Suppressor macrophage treated with lipopolysaccharide for 4 hours (primary cell): ENCODE measurements around the gene ZFPL1.
A peak's percentile ranks its signal among the peaks of the same experiment; 100 is the strongest.

Experiments used
- DNase-seq: peaks from one replicate; pipeline ENCODE4 v3.0.0-alpha.2; 2020

The ZFPL1 gene

GRCh38 chr11:65083834-65084597 is at the start of gene ZFPL1, which contains the start of gene CDCA5:
TSS of gene ZFPL1 (plus strand) at chr11:65084222. CDS start at chr11:65084699, 477 bp downstream.
TSS of gene CDCA5 (minus strand) at chr11:65084040. CDS start at chr11:65083978, 62 bp downstream.
- peak; percentile 98 for DNase-seq

GRCh38 chr11:65034423-65034822 is 49.6 kb upstream of the ZFPL1 start:
- DNase-seq: no peak

GRCh38 chr11:65035579-65035978 is 48.4 kb upstream of the ZFPL1 start:
- DNase-seq: no peak

- DNase-seq: no peak
These were observed 47.1 kb upstream of the ZFPL1 start for GRCh38 chr11:65036931-65037330.

- DNase-seq: no peak
These were observed 43.5 kb upstream of the ZFPL1 start for GRCh38 chr11:65040520-65040846.

GRCh38 chr11:65040847-65041622 is 43.0 kb upstream of the ZFPL1 start, which contains the start of gene SAC3D1:
TSS of gene SAC3D1 (plus strand) at chr11:65041210. CDS start at chr11:65041293, 83 bp downstream.
- DNase-seq: peak; percentile 90

GRCh38 chr11:65042891-65043290 is 41.1 kb upstream of the ZFPL1 start:
- DNase-seq: no peak

- peak; percentile 78 for DNase-seq
These were observed 40.0 kb upstream of the ZFPL1 start for GRCh38 chr11:65043881-65044501.

GRCh38 chr11:65045061-65045460 is 39.0 kb upstream of the ZFPL1 start:
- no peak for DNase-seq

- no peak for DNase-seq
These were observed 38.3 kb upstream of the ZFPL1 start for GRCh38 chr11:65045728-65046127.

- DNase-seq: no peak
These were observed 36.2 kb upstream of the ZFPL1 start for GRCh38 chr11:65047581-65048422.

- DNase-seq: no peak
These were observed 32.6 kb upstream of the ZFPL1 start for GRCh38 chr11:65051398-65051858.

GRCh38 chr11:65053827-65054508 is 30.1 kb upstream of the ZFPL1 start:
- DNase-seq: no peak

- no peak for DNase-seq
These were observed 28.5 kb upstream of the ZFPL1 start for GRCh38 chr11:65055538-65055937.

- no peak for DNase-seq
These were observed 27.0 kb upstream of the ZFPL1 start for GRCh38 chr11:65056999-65057398.

GRCh38 chr11:65057526-65057925 is 26.5 kb upstream of the ZFPL1 start:
- DNase-seq: no peak

- DNase-seq: no peak
These were observed 26.0 kb upstream of the ZFPL1 start for GRCh38 chr11:65058012-65058411.

GRCh38 chr11:65058419-65059054 is 25.5 kb upstream of the ZFPL1 start, which contains the start of gene NAALADL1:
TSS of gene NAALADL1 (minus strand) at chr11:65058553. CDS start at chr11:65058521, 32 bp downstream.
- DNase-seq: no peak

GRCh38 chr11:65059523-65059922 is 24.5 kb upstream of the ZFPL1 start:
- no peak for DNase-seq

- DNase-seq: no peak
These were observed 23.8 kb upstream of the ZFPL1 start for GRCh38 chr11:65059959-65060824.
